ENCODE measurements around the gene SHB. TPM values are rescaled to one million over a fixed set of nuclear protein-coding genes. Genes with fewer than 3 reads are reported as not detected.

The SHB gene
- total and polyA plus RNA-seq, 2 donors (not counting 3 experiments of a cell fraction or from before 2014, with no cell fraction given): 13.4 to 24.9 TPM

- no peak for DNase-seq (ENCODE audit: low read depth, low spot score)
- no peak overlapping the region for H3K27ac ChIP-seq (ENCODE audit: insufficient read depth, low read depth, low read length)
- no peak overlapping the region for H3K4me3 ChIP-seq (replicated peaks in 1 of 3; ENCODE audit: insufficient read depth in 1 of 3, low read depth in 1 of 3, low read length in 3 of 3)
- FAIRE-seq: no peak
- no peaks in the 10 kb centered on the region for H3K79me2 ChIP-seq (ENCODE audit: control insufficient read depth, insufficient read depth, low read length)
- H2AFZ ChIP-seq (ENCODE audit: low read depth, low read length): no peak overlapping the region
- H3K27me3 ChIP-seq (ENCODE audit: control insufficient read depth in 2 of 2, insufficient read depth in 2 of 2, low read length in 2 of 2): no peaks in the 10 kb centered on the region
- H3K9me3 ChIP-seq (replicated peaks; ENCODE audit: control insufficient read depth, insufficient read depth, low read length): no peaks in the 10 kb centered on the region
- no TSS peak for BruUV-seq (replicated peaks)
- no peak overlapping the region for H3K9ac ChIP-seq (replicated peaks; ENCODE audit: extremely low read depth, insufficient read depth, low read length)
- H4K20me1 ChIP-seq (replicated peaks; ENCODE audit: control insufficient read depth, extremely low read depth, insufficient read depth, low read length): no peaks in the 10 kb centered on the region
- intact Hi-C loops (cut with micrococcal nuclease) (loop anchor here (5.0 kb wide), 1 partner anchor 57 kb away; no protein-coding TSS in a partner anchor), dilution Hi-C loops (cut with MboI; ENCODE audit: extremely low pct_ligation_motif_present, low sequenced_read_pairs) (no loop called here)
- TF ChIP-seq MYC (IDR thresholded peaks at IDR 0.05; ENCODE audit: low read depth, low read length) (no peak), CTCF (IDR thresholded peaks at IDR 0.05; ENCODE audit: extremely low read depth in 1 of 2, insufficient read depth in 1 of 2, low read depth in 1 of 2, low read length in 2 of 2) (no peak), POLR2AphosphoS5 (IDR thresholded peaks at IDR 0.05; ENCODE audit: insufficient read depth, low read depth, low read length) (no peak), JUN (IDR thresholded peaks at IDR 0.05; ENCODE audit: borderline replicate concordance, insufficient read depth, insufficient read length, low read depth) (no peak), POLR2A (IDR thresholded peaks at IDR 0.05; ENCODE audit: low read depth, low read length) (no peak)
- POLR2A ChIA-PET: no interaction called here
- no peaks in the 10 kb centered on the region for H3K9me1 ChIP-seq (replicated peaks; ENCODE audit: control insufficient read depth, extremely low read depth, insufficient read depth, low read length)
- peaks cover 21% of the 10 kb centered on the region for H3K4me1 ChIP-seq (ENCODE audit: control insufficient read depth, extremely low read depth, insufficient read depth, low read length)
- H3K4me2 ChIP-seq (ENCODE audit: insufficient read depth, low read length): no peak overlapping the region
- H3K36me3 ChIP-seq (ENCODE audit: control insufficient read depth in 2 of 2, extremely low read depth in 1 of 2, insufficient read depth in 2 of 2, low read length in 2 of 2): peaks cover 0 to 33% of the 10 kb centered on the region in 2 experiments
- CTCF ChIA-PET: no interaction called here
These were observed 118.5 kb downstream of the SHB start for GRCh38 chr9:37950561-37950960.

GRCh38 chr9:37949576-37949975 is 119.5 kb downstream of the SHB start:
- CTCF ChIA-PET: interaction anchor here (0.7 to 1.3 kb wide), 3 partner anchors 17 to 210 kb away, joined by 3 read pairs; no protein-coding TSS in a partner anchor
- dilution Hi-C loops (cut with MboI; ENCODE audit: extremely low pct_ligation_motif_present, low sequenced_read_pairs): no loop called here
- intact Hi-C loops (cut with micrococcal nuclease): no loop called here
- no peak overlapping the region for H3K9ac ChIP-seq (replicated peaks; ENCODE audit: extremely low read depth, insufficient read depth, low read length)
- POLR2A ChIA-PET: no interaction called here
- TF ChIP-seq MYC (IDR thresholded peaks at IDR 0.05; ENCODE audit: low read depth, low read length) (no peak), EZH2 (IDR thresholded peaks at IDR 0.05; ENCODE audit: borderline replicate concordance, low read depth, low read length, severe bottlenecking) (no peak), JUN (IDR thresholded peaks at IDR 0.05; ENCODE audit: borderline replicate concordance, insufficient read depth, insufficient read length, low read depth) (no peak), POLR2A (IDR thresholded peaks at IDR 0.05; ENCODE audit: low read depth, low read length) (no peak), POLR2AphosphoS5 (IDR thresholded peaks at IDR 0.05; ENCODE audit: insufficient read depth, low read depth, low read length) (no peak), FOS (IDR thresholded peaks at IDR 0.05; ENCODE audit: borderline replicate concordance, insufficient read depth, low read length) (no peak), GATA2 (IDR thresholded peaks at IDR 0.05; ENCODE audit: insufficient read depth, insufficient read length, low read depth, low read length) (no peak), CTCF (IDR thresholded peaks at IDR 0.05; ENCODE audit: extremely low read depth in 1 of 2, insufficient read depth in 1 of 2, low read depth in 1 of 2, low read length in 2 of 2) (no peak), MAX (IDR thresholded peaks at IDR 0.05; ENCODE audit: insufficient read depth, insufficient read length) (no peak)
- no peaks in the 10 kb centered on the region for H4K20me1 ChIP-seq (replicated peaks; ENCODE audit: control insufficient read depth, extremely low read depth, insufficient read depth, low read length)
- H3K4me1 ChIP-seq (ENCODE audit: control insufficient read depth, extremely low read depth, insufficient read depth, low read length): peaks cover 18% of the 10 kb centered on the region
- DNase-seq (ENCODE audit: low read depth, low spot score): no peak
- peaks cover 0 to 32% of the 10 kb centered on the region in 2 experiments for H3K36me3 ChIP-seq (ENCODE audit: control insufficient read depth in 2 of 2, extremely low read depth in 1 of 2, insufficient read depth in 2 of 2, low read length in 2 of 2)
- H3K79me2 ChIP-seq (ENCODE audit: control insufficient read depth, insufficient read depth, low read length): no peaks in the 10 kb centered on the region
- no peak overlapping the region for H3K4me2 ChIP-seq (ENCODE audit: insufficient read depth, low read length)
- no peaks in the 10 kb centered on the region for H3K9me3 ChIP-seq (replicated peaks; ENCODE audit: control insufficient read depth, insufficient read depth, low read length)
- H3K4me3 ChIP-seq (replicated peaks in 1 of 3; ENCODE audit: insufficient read depth in 1 of 3, low read depth in 1 of 3, low read length in 3 of 3): no peak overlapping the region
- no peak for FAIRE-seq
- no peak overlapping the region for H2AFZ ChIP-seq (ENCODE audit: low read depth, low read length)
- BruUV-seq (replicated peaks): no TSS peak
- H3K27ac ChIP-seq (ENCODE audit: insufficient read depth, low read depth, low read length): no peak overlapping the region
- H3K9me1 ChIP-seq (replicated peaks; ENCODE audit: control insufficient read depth, extremely low read depth, insufficient read depth, low read length): no peaks in the 10 kb centered on the region
- no peaks in the 10 kb centered on the region for H3K27me3 ChIP-seq (ENCODE audit: control insufficient read depth in 2 of 2, insufficient read depth in 2 of 2, low read length in 2 of 2)

All from endothelial cell of umbilical vein (primary cell).